Mucosa of rectum (tissue), 2 donors: ENCODE measurements around the gene ZGPAT.

ENCODE experiments used
- H3K27ac ChIP-seq, 2 donors: one replicate each; pipeline ENCODE4 v1.7.0; 2013; ENCODE audit warnings: inconsistent platforms in 2 of 2, low read depth in 2 of 2, low read length in 2 of 2
- H3K27me3 ChIP-seq, 2 donors: one replicate each; pipeline ENCODE4 v1.7.0; 2013; ENCODE audit warnings: low read length in 2 of 2; ENCODE audit not compliant: control insufficient read depth in 2 of 2, insufficient read depth in 2 of 2
- H3K36me3 ChIP-seq, 2 donors: one replicate each; pipeline ENCODE4 v1.7.0; 2013; ENCODE audit warnings: low read length in 2 of 2; ENCODE audit not compliant: control insufficient read depth in 2 of 2, insufficient read depth in 2 of 2
- H3K4me1 ChIP-seq, 2 donors: one replicate each; pipeline ENCODE4 v1.7.0; 2013; ENCODE audit warnings: low read length in 2 of 2, mild to moderate bottlenecking in 1 of 2; ENCODE audit not compliant: control insufficient read depth in 2 of 2, insufficient read depth in 2 of 2
- H3K4me3 ChIP-seq, 2 donors: one replicate each; pipeline ENCODE4 v1.7.0; 2013; ENCODE audit warnings: low read length in 2 of 2
- H3K9ac ChIP-seq, 2 donors: one replicate each; pipeline ENCODE4 v1.7.0; 2013; ENCODE audit warnings: low read length in 2 of 2, low read depth in 1 of 2, mild to moderate bottlenecking in 1 of 2
- H3K9me3 ChIP-seq, 2 donors: one replicate each; pipeline ENCODE4 v1.7.0; 2013; ENCODE audit warnings: low read length in 2 of 2; ENCODE audit not compliant: control insufficient read depth in 2 of 2
- donor health status: healthy.
- donor health status: Normal muscosa, but diverticular disease.

Gene ZGPAT

DNA sequence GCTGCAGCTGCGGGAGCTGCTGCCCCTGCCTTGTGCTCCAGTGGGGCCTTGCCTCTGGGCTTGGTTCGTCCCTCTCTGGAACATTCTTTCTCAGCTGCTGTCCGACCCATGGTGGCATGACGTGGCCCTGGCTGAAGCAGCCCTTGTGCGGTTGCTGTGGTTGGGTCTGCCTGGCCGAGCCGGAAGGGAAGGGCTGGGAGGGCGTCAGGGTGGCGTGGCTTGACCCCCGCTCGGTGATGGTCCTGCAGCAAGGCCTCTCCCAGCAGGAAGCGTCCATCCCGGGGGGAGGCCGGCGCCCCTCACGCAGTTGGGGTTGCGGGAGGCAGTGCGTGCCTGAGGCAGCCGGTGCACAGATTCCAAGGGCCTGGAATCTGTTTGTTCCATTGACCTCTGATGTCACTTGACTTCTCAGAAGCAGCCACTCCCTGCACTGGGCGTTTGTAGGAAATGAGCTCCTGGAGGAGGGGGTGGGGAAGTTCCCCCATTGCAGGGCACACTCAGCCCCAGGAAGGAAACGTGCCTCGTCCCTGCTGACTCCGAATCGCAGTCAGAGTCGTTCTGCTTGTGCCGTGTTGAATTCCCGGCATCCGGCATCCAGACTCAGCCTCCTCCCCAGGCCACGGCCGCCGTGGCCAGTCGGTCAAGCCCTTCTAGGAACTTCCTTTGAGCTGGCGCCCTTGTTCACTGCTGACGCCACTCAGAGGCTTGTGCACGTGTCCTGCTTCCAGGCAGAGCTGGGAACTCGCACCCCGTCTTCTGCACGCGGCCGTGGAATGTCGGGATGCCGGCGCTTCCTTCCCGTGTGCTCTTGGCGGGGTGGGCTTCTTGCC, 21.1 kb upstream of the ZGPAT start:
- Histone ChIP-seq H3K4me3 (peak overlapping the region; percentile 41 to 59), H3K4me1 (peaks cover 39 to 42% of the 10 kb centered on the region in 2 donors), H3K27ac (peak overlapping the region; percentile 83 to 85), H3K9ac (peak overlapping the region; percentile 24 to 70), H3K36me3 (no peaks in the 10 kb centered on the region), H3K9me3 (no peaks in the 10 kb centered on the region), H3K27me3 (no peaks in the 10 kb centered on the region)

DNA sequence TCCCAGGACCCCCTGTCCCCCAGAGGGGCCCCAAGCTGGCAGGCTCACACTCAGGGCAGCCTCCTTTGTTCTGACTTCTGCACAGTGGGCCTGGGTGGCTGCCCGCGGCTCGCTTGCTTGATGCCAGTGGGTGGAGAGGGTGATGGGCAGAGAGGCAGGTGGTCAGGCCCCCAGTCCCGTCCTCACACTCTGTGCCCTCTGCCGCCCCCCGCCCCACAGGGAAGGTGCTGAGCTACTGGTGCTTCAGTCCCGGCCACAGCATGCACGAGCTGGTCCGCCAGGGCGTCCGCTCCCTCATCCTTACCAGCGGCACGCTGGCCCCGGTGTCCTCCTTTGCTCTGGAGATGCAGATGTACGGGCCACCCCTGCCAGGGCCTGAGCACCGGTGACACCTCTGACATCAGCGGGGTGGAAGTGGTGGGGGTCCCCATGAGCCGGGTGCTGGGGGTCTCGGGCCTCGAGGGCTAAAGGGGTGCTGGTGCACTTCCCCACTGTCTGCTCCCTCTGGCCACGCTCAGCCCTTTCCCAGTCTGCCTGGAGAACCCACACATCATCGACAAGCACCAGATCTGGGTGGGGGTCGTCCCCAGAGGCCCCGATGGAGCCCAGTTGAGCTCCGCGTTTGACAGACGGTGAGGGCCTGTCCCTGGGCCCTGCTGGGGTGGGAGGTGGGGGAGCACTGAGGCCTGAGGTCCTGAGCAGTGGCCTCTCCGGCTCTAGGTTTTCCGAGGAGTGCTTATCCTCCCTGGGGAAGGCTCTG, 20.2 kb upstream of the ZGPAT start:
- Histone ChIP-seq H3K4me1 (peaks cover 46 to 51% of the 10 kb centered on the region in 2 donors), H3K4me3 (peak overlapping the region; percentile 41 to 59), H3K9ac (peak overlapping the region in 1 of 2 donors; percentile 70)

DNA sequence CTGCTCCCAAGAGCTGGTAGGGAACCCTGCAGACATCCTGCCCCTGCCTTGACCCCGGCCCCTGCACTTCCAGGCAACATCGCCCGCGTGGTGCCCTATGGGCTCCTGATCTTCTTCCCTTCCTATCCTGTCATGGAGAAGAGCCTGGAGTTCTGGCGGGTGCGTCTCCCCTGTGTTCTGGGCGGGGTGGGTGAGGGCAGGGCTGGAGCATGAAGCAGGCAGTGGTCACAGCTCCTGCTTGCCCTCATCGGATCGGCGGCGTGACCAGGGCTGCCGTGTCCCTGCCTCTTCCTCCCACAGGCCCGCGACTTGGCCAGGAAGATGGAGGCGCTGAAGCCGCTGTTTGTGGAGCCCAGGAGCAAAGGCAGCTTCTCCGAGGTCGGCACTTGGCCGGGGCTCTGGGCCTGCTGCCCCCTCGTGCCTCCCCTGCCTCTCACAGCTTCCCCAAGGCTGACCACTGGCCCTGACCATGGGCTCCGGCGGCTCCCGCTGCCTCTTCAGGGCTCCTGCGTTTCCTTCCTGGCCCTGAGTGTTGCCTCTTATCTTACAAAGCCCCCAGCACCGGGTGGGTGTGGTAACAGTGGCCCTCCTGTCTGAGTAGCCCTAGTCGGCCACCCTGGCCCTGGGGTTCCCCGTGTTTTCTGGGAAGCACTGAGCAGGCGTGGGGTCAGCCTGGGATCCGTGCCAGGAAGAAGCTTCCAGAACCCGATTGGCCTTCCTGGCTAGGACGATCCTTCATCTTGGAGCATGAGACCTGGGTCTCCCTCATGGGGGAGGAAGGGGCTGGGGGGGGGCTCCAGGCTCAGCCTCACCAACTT, 19.4 kb upstream of the ZGPAT start:
- H3K27me3 ChIP-seq = no peaks in the 10 kb centered on the region
- H3K4me3 ChIP-seq = no peak overlapping the region
- H3K4me1 ChIP-seq = peaks cover 47 to 54% of the 10 kb centered on the region in 2 donors
- H3K27ac ChIP-seq = peak overlapping the region in 1 of 2 donors; percentile 85
- H3K9ac ChIP-seq = no peak overlapping the region
- no peaks in the 10 kb centered on the region for H3K36me3 ChIP-seq
- no peaks in the 10 kb centered on the region for H3K9me3 ChIP-seq

More for the DNA sequence above, 20.2 kb upstream of the ZGPAT start:
- Histone ChIP-seq H3K36me3 (no peaks in the 10 kb centered on the region), H3K27ac (peak overlapping the region; percentile 83 to 85), H3K27me3 (no peaks in the 10 kb centered on the region), H3K9me3 (no peaks in the 10 kb centered on the region)

DNA sequence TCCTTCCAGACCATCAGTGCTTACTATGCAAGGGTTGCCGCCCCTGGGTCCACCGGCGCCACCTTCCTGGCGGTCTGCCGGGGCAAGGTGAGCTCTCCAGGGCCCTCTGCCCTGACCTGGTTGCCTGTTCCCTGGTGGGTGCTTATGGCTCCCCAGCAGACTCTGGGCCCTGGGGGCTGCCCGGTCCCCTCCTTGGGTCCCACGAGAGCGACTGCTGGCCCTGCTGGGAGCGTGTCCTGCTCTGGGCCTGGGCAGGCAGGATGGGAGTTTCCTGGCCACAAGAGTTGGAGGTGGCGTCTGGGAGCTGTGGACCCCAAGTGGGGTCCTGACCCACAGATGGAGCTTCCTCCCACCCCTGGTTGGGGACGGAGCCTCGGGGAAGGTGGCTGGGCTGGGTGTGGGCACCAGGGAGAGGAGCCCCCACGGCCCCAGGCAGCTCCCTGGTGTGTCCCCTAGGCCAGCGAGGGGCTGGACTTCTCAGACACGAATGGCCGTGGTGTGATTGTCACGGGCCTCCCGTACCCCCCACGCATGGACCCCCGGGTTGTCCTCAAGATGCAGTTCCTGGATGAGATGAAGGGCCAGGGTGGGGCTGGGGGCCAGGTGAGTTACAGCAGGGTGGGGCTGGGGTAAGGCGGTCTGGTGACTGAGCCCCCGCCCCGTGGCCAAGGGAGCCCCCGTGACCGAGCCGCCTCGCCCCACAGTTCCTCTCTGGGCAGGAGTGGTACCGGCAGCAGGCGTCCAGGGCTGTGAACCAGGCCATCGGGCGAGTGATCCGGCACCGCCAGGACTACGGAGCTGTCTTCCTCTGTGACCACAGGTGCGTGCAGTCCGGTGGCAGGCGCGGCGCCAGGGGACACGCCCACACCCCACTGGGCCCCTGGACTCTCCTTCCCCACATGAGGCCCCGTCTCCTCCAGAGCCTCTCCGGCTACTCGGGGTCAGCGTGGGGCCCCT, 18.5 kb upstream of the ZGPAT start:
- H3K36me3 ChIP-seq = peaks cover 0 to 3% of the 10 kb centered on the region in 2 donors
- peak overlapping the region in 1 of 2 donors; percentile 9 for H3K27ac ChIP-seq
- no peak overlapping the region for H3K4me3 ChIP-seq
- H3K27me3 ChIP-seq = no peaks in the 10 kb centered on the region
- peaks cover 47 to 54% of the 10 kb centered on the region in 2 donors for H3K4me1 ChIP-seq
- no peaks in the 10 kb centered on the region for H3K9me3 ChIP-seq
- H3K9ac ChIP-seq = peak overlapping the region in 1 of 2 donors; percentile 28

DNA sequence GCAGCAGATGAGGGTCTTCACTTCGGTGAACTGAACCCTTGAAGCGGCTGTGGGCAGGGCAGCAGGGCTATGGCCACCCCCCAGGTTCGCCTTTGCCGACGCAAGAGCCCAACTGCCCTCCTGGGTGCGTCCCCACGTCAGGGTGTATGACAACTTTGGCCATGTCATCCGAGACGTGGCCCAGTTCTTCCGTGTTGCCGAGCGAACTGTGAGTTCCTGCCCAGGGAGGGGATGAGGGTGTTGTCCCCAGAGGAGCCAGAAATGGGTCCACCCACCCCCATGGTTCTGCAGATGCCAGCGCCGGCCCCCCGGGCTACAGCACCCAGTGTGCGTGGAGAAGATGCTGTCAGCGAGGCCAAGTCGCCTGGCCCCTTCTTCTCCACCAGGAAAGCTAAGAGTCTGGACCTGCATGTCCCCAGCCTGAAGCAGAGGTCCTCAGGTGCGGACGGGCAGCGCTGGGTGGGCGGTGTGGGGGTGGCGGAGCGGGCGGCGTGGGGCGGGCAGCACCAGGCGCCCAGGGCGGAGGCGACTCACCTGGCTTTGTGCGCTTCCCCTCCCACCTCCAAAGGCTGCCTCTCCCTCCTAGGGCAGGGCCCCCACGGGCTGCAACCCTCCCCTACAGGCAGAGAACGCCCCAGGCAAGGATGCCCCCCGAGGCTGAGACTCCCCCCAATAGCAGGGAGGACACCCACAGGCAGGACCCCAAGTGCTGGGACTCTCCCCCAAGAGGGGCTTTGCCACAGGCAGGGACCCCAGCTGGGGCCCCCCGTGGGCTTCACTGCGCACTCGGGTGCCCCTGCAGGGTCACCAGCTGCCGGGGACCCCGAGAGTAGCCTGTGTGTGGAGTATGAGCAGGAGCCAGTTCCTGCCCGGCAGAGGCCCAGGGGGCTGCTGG, 17.6 kb upstream of the ZGPAT start:
- Histone ChIP-seq H3K4me3 (no peak overlapping the region), H3K9me3 (no peaks in the 10 kb centered on the region), H3K4me1 (peaks cover 47 to 54% of the 10 kb centered on the region in 2 donors), H3K36me3 (peaks cover 0 to 3% of the 10 kb centered on the region in 2 donors), H3K9ac (peak overlapping the region in 1 of 2 donors; percentile 28), H3K27ac (no peak overlapping the region), H3K27me3 (no peaks in the 10 kb centered on the region)

DNA sequence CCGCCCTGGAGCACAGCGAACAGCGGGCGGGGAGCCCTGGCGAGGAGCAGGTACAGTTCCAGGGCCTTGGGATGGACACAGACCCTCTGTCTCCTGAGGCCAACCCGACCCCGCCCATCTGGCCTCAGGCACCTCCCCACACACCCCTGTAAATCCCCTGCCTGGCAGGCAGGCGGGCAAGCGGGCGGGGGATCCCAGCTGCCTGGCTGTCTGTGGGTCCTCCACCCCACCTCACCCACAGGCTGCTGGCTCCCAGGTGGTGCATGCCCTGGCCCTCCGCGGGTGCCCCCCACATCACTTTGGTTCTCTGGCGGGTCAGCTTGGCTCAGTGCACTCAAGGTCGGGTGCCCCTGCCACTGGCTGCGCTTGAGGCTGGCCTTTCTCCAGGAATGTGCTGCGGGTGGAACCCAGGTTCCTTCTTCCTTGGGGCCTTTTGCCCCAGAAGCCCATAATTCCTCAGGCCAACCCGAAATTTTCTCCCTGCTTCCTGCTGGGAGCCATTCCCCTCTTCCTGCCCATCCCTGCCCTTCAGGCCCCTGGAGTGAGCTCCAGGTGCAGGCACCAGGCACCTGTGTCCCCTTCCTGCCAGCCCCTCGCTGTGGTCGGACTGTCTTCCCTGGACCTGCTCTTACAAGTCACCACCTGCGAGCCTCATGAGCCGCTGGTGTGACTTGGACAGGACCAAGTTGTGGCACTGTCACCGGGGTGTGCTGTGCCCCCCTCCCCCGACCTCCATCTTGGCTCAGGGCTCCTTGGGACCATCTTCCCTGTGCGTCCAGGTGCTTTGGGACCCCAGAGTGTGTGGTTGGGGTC, 16.7 kb upstream of the ZGPAT start:
- no peak overlapping the region for H3K9ac ChIP-seq
- H3K4me1 ChIP-seq = peaks cover 45 to 54% of the 10 kb centered on the region in 2 donors
- H3K27me3 ChIP-seq = no peaks in the 10 kb centered on the region
- peaks cover 0 to 3% of the 10 kb centered on the region in 2 donors for H3K36me3 ChIP-seq
- no peak overlapping the region for H3K4me3 ChIP-seq
- no peaks in the 10 kb centered on the region for H3K9me3 ChIP-seq
- peak overlapping the region in 1 of 2 donors; percentile 16 for H3K27ac ChIP-seq

DNA sequence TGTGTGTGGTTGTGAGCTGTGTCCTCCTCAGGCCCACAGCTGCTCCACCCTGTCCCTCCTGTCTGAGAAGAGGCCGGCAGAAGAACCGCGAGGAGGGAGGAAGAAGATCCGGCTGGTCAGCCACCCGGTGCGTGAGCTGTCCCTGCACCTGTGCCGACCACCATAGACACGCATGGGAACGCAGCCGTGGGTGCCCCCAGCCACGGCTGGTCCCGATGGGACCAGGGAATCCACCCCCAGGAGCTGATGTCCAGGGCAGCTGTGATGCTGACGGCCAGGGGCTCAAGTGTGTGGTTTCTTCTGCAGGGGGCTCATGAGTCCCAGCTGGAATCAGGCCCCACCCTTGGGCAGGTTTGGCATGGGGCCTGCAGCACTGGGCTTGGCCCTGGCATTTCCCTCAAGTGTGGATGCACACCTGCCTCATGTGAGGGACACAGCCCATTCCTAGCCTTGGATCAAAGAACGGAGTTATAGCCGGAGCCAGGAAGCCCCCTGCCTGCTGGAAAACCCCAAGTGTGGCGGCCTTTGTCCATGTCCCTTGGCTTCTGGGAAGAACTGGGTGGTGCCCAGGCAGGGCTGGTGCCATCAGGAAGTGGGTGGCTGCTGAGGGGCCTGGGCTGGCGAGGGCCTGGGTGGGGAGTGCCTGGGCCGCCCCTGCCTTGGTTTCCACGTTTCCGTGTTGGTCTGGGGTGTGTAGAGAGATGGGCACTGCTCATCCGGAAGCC, 16.0 kb upstream of the ZGPAT start:
- peaks cover 0 to 3% of the 10 kb centered on the region in 2 donors for H3K36me3 ChIP-seq
- H3K9ac ChIP-seq = peak overlapping the region in 1 of 2 donors; percentile 3
- H3K4me3 ChIP-seq = peak overlapping the region in 1 of 2 donors; percentile 1
- no peaks in the 10 kb centered on the region for H3K9me3 ChIP-seq
- H3K27me3 ChIP-seq = no peaks in the 10 kb centered on the region
- H3K4me1 ChIP-seq = peaks cover 42 to 52% of the 10 kb centered on the region in 2 donors
- H3K27ac ChIP-seq = peak overlapping the region; percentile 16 to 30
